ENCODE results near the gene HLA-DQB2.

- TF ChIP-seq EZH2 (IDR thresholded peaks at IDR 0.05; ENCODE audit: borderline replicate concordance) = no peak
- TF ChIP-seq CTCF (IDR thresholded peaks at IDR 0.05; ENCODE audit: poor library complexity) = no peak
These were observed 15.7 kb upstream of the HLA-DQB2 start for GRCh38 chr6:32779036-32779435.
